Measurements from ENCODE around the gene CACNA1C. TPM values are rescaled to one million over a fixed set of nuclear protein-coding genes. Genes with fewer than 3 reads are reported as not detected.

The CACNA1C gene
- total and polyA plus RNA-seq, 2 donors, result 0.71 TPM

DNA sequence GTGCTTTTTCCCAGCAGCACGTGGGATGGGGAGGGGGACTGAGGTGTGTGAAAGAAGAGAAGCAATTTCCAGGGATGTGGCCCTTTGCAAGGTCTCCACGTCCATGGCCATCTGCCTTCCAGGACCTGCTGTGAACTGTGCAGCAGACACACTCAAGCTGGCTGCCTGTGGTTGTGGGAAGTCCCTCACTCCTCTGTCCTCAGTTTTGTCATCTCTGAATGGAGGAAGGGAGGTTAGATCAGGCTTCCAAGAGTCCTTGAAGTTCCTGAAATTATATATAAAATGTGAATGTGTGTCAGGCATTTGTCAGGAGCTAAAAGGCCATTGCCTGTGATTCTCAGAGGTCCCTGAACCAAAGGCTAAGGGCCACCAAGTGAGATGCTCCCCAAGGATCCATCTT, 328.2 kb downstream of the CACNA1C start:
- no peaks in the 10 kb centered on the region for H3K27me3 ChIP-seq (ENCODE audit: control insufficient read depth in 2 of 2, insufficient read depth in 1 of 2, low read length in 1 of 2)
- H3K9me3 ChIP-seq (ENCODE audit: control insufficient read depth in 2 of 2, insufficient read depth in 1 of 2, low read length in 1 of 2), result no peaks in the 10 kb centered on the region
- no peaks in the 10 kb centered on the region for H3K36me3 ChIP-seq (ENCODE audit: control insufficient read depth in 2 of 2, insufficient read depth in 2 of 2, low read length in 1 of 2)
- WGBS, result 91% methylated on average over 2 of the region's 2 CpGs
- H3K27ac ChIP-seq (ENCODE audit: low read depth in 1 of 2, low read length in 1 of 2), result no peak overlapping the region
- DNase-seq (ENCODE audit: low read depth in 6 of 9, low spot score in 9 of 9), result no peak
- H3K4me1 ChIP-seq (ENCODE audit: control insufficient read depth in 2 of 2, insufficient read depth in 2 of 2, low read length in 2 of 2), result peaks cover 0 to 18% of the 10 kb centered on the region in 2 donors
- H3K4me3 ChIP-seq (ENCODE audit: low read length in 2 of 2), result no peak overlapping the region

DNA sequence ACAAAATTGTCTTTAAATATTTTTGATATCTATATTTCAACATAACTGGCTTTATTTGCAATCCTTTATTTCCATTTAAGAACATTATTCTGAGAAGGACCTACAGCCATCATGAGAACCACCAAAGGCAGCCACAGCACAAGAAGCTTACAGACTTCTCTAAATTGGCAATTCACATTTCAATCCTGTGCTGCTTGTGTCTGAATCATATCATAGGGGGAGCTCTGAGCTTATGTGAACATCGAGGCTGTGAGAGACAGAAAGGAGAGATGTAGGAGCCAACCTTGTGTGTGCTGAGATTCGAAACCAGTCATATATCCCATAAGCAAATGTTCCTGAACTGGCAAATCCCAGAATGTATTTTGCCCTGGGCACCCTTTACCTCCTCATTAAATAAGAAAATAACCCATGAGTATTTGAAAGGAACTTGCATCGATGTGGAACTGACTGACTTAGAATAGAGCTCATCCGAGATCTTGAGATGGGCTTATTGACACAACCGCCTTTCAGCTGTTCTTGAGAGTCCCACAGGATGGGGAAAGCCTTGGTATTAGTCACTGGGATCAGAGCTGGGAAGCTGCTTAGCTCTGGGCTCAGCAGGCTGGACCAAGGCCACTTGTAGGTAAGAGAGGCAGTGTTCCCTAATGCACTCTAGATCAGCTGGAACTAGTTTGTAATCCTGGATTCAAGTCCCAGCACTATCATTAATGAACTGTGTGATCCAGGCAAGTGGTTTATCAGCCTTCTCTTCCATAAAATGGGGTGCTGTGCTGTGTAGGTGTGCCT, 329.8 kb downstream of the CACNA1C start:
- WGBS, result 80% methylated on average over 5 of the region's 5 CpGs
- DNase-seq (ENCODE audit: low read depth in 6 of 9, low spot score in 9 of 9), result no peak
- Histone ChIP-seq H3K27ac (ENCODE audit: low read depth in 1 of 2, low read length in 1 of 2) (no peak overlapping the region), H3K4me1 (ENCODE audit: control insufficient read depth in 2 of 2, insufficient read depth in 2 of 2, low read length in 2 of 2) (peaks cover 0 to 9% of the 10 kb centered on the region in 2 donors), H3K9me3 (ENCODE audit: control insufficient read depth in 2 of 2, insufficient read depth in 1 of 2, low read length in 1 of 2) (no peaks in the 10 kb centered on the region), H3K36me3 (ENCODE audit: control insufficient read depth in 2 of 2, insufficient read depth in 2 of 2, low read length in 1 of 2) (no peaks in the 10 kb centered on the region), H3K4me3 (ENCODE audit: low read length in 2 of 2) (no peak overlapping the region), H3K27me3 (ENCODE audit: control insufficient read depth in 2 of 2, insufficient read depth in 1 of 2, low read length in 1 of 2) (no peaks in the 10 kb centered on the region)

DNA sequence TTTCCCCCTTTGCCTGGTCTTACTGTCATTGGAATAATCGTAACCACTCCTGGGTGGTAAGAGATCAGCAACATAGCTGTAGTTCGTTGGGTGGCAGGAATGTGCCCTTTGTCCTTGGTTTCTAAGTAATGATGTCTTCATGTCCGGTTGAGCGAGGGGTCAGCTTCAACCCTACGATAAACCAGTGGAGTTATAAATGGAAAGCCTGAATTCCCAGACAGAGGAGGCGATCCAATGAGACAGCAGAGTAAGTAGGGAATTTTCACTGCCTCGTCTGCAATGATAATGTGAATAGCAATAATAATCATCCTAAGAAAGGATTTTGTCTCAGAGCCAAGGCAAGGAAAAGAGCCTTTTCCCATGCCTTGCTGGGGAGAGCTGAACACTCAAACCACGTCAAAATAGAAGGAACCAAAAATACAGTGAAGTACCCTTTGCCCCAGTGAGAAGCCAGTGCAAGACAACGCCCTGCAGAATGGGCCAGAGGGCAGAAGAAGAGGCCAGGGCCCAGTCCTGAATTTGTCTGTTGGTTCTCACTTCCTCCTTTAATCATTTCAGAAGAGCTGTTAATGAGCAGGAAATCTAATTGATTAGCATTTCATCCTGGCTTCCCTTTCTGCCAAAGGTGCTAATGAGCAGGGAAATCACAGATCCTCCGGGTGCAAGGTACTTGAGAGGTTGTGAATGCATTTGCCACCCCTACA, 330.7 kb downstream of the CACNA1C start:
- H3K27me3 ChIP-seq (ENCODE audit: control insufficient read depth in 2 of 2, insufficient read depth in 1 of 2, low read length in 1 of 2), result no peaks in the 10 kb centered on the region
- peaks cover 0 to 5% of the 10 kb centered on the region in 2 donors for H3K4me1 ChIP-seq (ENCODE audit: control insufficient read depth in 2 of 2, insufficient read depth in 2 of 2, low read length in 2 of 2)
- no peak overlapping the region for H3K27ac ChIP-seq (ENCODE audit: low read depth in 1 of 2, low read length in 1 of 2)
- no peaks in the 10 kb centered on the region for H3K9me3 ChIP-seq (ENCODE audit: control insufficient read depth in 2 of 2, insufficient read depth in 1 of 2, low read length in 1 of 2)
- no peak overlapping the region for H3K4me3 ChIP-seq (ENCODE audit: low read length in 2 of 2)
- DNase-seq (ENCODE audit: low read depth in 6 of 9, low spot score in 9 of 9), result no peak
- 93% methylated on average over 10 of the region's 10 CpGs for WGBS
- H3K36me3 ChIP-seq (ENCODE audit: control insufficient read depth in 2 of 2, insufficient read depth in 2 of 2, low read length in 1 of 2), result no peaks in the 10 kb centered on the region

DNA sequence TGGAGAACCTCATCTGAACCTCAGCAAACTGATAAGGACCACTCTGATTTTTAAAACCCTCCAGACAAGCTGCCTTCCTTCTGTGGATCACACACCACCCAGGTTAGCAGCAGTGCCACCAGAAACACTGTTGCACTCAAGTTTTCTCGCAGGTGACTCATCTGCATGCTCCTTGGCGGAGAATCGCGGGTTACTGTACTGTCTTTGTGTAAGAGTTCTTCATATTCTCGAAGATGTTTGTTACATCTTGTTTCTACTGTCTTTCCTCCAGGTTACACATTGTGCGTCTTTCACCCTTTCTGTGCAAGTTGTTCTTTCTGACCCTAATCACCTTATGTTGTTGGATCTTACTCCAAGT, 331.2 kb downstream of the CACNA1C start:
- Histone ChIP-seq H3K4me1 (ENCODE audit: control insufficient read depth in 2 of 2, insufficient read depth in 2 of 2, low read length in 2 of 2) (peaks cover 0 to 4% of the 10 kb centered on the region in 2 donors), H3K4me3 (ENCODE audit: low read length in 2 of 2) (no peak overlapping the region), H3K27me3 (ENCODE audit: control insufficient read depth in 2 of 2, insufficient read depth in 1 of 2, low read length in 1 of 2) (no peaks in the 10 kb centered on the region), H3K9me3 (ENCODE audit: control insufficient read depth in 2 of 2, insufficient read depth in 1 of 2, low read length in 1 of 2) (no peaks in the 10 kb centered on the region), H3K36me3 (ENCODE audit: control insufficient read depth in 2 of 2, insufficient read depth in 2 of 2, low read length in 1 of 2) (no peaks in the 10 kb centered on the region), H3K27ac (ENCODE audit: low read depth in 1 of 2, low read length in 1 of 2) (no peak overlapping the region)
- 97% methylated on average over 6 of the region's 6 CpGs for WGBS
- DNase-seq (ENCODE audit: low read depth in 6 of 9, low spot score in 9 of 9), result no peak

DNA sequence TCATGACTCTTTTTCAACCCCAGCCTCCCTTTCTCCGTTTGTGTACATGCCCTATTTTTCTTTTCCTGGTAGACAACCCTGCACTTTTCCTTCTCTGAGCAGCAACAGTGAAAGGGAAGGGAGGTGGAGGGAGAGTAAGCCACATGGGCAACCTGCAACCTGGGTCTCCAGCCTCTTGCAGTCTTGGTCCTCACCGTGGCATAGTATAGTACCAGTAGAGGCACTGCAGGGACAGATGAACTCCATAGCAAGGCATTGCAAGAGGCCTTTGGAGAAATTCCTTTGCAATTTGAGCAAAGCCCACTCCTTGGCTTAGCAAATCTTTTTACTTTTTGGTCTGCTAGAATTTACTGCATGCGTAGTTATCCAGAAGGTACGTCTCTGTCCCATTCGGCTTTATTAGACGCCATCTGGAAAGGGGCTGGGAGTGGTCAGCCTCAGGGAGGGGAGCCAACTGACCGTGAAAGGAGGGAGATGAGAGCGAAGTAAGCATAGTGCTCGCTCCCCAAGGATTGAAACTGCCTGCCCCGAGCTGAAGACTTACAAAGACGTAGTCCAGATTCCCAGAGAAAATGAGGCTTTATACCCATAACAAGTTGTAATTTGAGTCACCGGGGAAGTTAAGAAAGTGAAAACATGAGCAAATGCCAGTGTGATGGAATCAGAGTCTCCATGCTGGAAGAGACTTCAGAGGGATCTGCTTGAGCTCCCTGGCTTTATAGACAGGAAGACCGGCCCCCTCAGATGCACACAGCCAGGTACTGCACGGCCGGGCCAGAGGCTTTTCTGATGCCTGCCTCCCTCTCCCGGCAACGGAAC, 332.0 kb downstream of the CACNA1C start:
- no peaks in the 10 kb centered on the region for H3K36me3 ChIP-seq (ENCODE audit: control insufficient read depth in 2 of 2, insufficient read depth in 2 of 2, low read length in 1 of 2)
- H3K4me3 ChIP-seq (ENCODE audit: low read length in 2 of 2), result no peak overlapping the region
- H3K4me1 ChIP-seq (ENCODE audit: control insufficient read depth in 2 of 2, insufficient read depth in 2 of 2, low read length in 2 of 2), result peaks cover 0 to 4% of the 10 kb centered on the region in 2 donors
- no peaks in the 10 kb centered on the region for H3K27me3 ChIP-seq (ENCODE audit: control insufficient read depth in 2 of 2, insufficient read depth in 1 of 2, low read length in 1 of 2)
- no peaks in the 10 kb centered on the region for H3K9me3 ChIP-seq (ENCODE audit: control insufficient read depth in 2 of 2, insufficient read depth in 1 of 2, low read length in 1 of 2)
- no peak for DNase-seq (ENCODE audit: low read depth in 6 of 9, low spot score in 9 of 9)
- WGBS, result 93% methylated on average over 17 of the region's 17 CpGs
- no peak overlapping the region for H3K27ac ChIP-seq (ENCODE audit: low read depth in 1 of 2, low read length in 1 of 2)

DNA sequence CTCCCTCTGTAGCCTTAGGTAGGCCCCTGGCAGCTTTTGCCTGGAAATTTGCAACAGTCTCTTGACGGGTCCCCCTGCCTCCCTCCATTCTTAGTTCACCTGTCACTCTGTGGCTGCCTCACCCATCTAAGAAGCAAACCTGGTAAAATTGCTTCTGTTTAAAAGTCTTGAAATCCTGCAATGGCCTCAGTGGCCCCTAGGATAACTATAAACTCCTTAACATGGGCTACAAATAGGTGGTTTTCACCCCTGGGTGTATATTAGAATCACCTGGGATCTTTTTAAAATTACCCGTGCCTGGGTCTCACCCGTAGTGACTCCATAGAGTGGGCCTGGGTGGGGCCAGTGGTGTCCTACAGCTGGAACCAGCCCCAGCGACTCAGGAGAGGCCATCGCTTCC, 332.7 kb downstream of the CACNA1C start:
- H3K27me3 ChIP-seq (ENCODE audit: control insufficient read depth in 2 of 2, insufficient read depth in 1 of 2, low read length in 1 of 2), result no peaks in the 10 kb centered on the region

DNA sequence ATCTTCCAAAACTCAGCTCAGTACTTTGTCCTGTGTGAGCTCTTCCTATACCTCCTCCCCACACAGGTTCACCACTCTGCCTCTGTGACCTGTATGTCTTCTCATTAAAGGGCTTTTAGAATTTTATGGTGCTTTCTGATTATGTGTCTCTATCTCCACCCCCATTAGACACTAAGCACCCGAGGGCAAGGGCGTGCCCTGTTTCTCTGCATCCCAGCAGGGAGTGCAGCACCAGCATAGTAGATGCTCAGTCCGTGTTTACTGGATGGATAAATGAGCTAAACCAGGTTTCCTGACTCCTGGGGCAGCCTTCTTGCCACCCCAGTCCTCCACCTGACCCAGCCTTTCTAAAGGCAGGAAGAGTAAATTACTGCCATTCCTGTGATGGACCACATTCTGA, 333.8 kb downstream of the CACNA1C start:
- Histone ChIP-seq H3K36me3 (ENCODE audit: control insufficient read depth in 2 of 2, insufficient read depth in 2 of 2, low read length in 1 of 2) (no peaks in the 10 kb centered on the region), H3K4me3 (ENCODE audit: low read length in 2 of 2) (no peak overlapping the region), H3K27ac (ENCODE audit: low read depth in 1 of 2, low read length in 1 of 2) (no peak overlapping the region), H3K9me3 (ENCODE audit: control insufficient read depth in 2 of 2, insufficient read depth in 1 of 2, low read length in 1 of 2) (no peaks in the 10 kb centered on the region), H3K27me3 (ENCODE audit: control insufficient read depth in 2 of 2, insufficient read depth in 1 of 2, low read length in 1 of 2) (no peaks in the 10 kb centered on the region), H3K4me1 (ENCODE audit: control insufficient read depth in 2 of 2, insufficient read depth in 2 of 2, low read length in 2 of 2) (peaks cover 0 to 4% of the 10 kb centered on the region in 2 donors)
- no peak for DNase-seq (ENCODE audit: low read depth in 6 of 9, low spot score in 9 of 9)
- 97% methylated on average over 3 of the region's 3 CpGs for WGBS

More for the DNA sequence above, 332.7 kb downstream of the CACNA1C start:
- no peak overlapping the region for H3K4me3 ChIP-seq (ENCODE audit: low read length in 2 of 2)
- no peak for DNase-seq (ENCODE audit: low read depth in 6 of 9, low spot score in 9 of 9)
- 94% methylated on average over 5 of the region's 5 CpGs for WGBS
- no peak overlapping the region for H3K27ac ChIP-seq (ENCODE audit: low read depth in 1 of 2, low read length in 1 of 2)
- H3K4me1 ChIP-seq (ENCODE audit: control insufficient read depth in 2 of 2, insufficient read depth in 2 of 2, low read length in 2 of 2), result peaks cover 0 to 4% of the 10 kb centered on the region in 2 donors
- no peaks in the 10 kb centered on the region for H3K36me3 ChIP-seq (ENCODE audit: control insufficient read depth in 2 of 2, insufficient read depth in 2 of 2, low read length in 1 of 2)
- no peaks in the 10 kb centered on the region for H3K9me3 ChIP-seq (ENCODE audit: control insufficient read depth in 2 of 2, insufficient read depth in 1 of 2, low read length in 1 of 2)

DNA sequence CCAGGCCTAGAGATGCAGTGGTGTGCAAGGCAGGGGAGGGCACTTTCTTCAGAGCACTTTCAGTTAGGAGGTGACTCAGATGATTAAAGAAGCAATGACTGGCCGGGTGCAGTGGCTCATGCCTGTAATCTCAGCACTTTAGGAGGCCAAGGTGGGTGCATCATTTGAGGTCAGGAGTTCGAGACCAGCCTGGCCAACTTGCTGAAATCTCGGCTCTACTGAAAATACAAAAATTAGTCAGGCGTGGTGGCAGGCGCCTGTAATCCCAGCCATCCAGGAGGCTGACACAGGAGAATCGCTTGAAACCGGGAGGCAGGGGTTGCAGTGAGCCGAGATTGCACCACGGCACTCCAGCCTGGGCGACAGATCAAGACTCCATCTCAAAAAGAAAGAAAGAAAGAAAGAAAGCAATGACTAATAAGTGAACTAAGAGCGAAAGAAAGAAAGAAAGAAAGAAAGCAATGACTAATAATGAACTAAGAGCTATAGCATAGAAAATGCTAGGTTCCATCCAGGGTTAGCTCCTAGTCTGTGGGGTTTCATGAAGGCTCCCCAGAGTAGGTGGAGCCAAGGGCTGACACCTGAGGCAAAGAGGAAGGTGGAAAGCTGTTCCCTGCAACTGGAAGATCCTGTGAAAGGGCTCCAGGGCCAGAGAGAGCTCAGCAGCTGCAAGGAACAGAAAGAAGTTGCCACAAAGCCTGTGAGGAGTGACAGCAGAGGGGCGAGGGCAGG, 334.5 kb downstream of the CACNA1C start:
- Histone ChIP-seq H3K36me3 (ENCODE audit: control insufficient read depth in 2 of 2, insufficient read depth in 2 of 2, low read length in 1 of 2) (no peaks in the 10 kb centered on the region), H3K27me3 (ENCODE audit: control insufficient read depth in 2 of 2, insufficient read depth in 1 of 2, low read length in 1 of 2) (no peaks in the 10 kb centered on the region), H3K4me1 (ENCODE audit: control insufficient read depth in 2 of 2, insufficient read depth in 2 of 2, low read length in 2 of 2) (peaks cover 0 to 4% of the 10 kb centered on the region in 2 donors), H3K27ac (ENCODE audit: low read depth in 1 of 2, low read length in 1 of 2) (no peak overlapping the region), H3K9me3 (ENCODE audit: control insufficient read depth in 2 of 2, insufficient read depth in 1 of 2, low read length in 1 of 2) (no peaks in the 10 kb centered on the region), H3K4me3 (ENCODE audit: low read length in 2 of 2) (no peak overlapping the region)
- no peak for DNase-seq (ENCODE audit: low read depth in 6 of 9, low spot score in 9 of 9)
- 94% methylated on average over 12 of the region's 12 CpGs for WGBS

Measured in thymus (tissue), 11 donors.